ENCODE measurements around the gene TAF5L. TPM values are rescaled to one million over a fixed set of nuclear protein-coding genes. Genes with fewer than 3 reads are reported as not detected.

TAF5L gene
- total and polyA plus RNA-seq, 2 of the 4 experiments (the other 2 are of a cell fraction): 17.9 to 18.6 TPM

GRCh38 chr1:229650045-229650444, 24.1 kb upstream of the TAF5L start:
- BruUV-seq (replicated peaks): no TSS peak
- no peak overlapping the region for H3K4me2 ChIP-seq (ENCODE audit: low read depth, low read length)
- H3K27ac ChIP-seq (ENCODE audit: insufficient read depth, low read length): no peak overlapping the region
- ATAC-seq (ENCODE audit: low read depth): no peak
- no peak overlapping the region for H4K8ac ChIP-seq (ENCODE audit: low read depth in 2 of 2, low read length in 2 of 2)
- no peak overlapping the region for H4K5ac ChIP-seq (ENCODE audit: low read depth, low read length)
- no peak overlapping the region for H3K23ac ChIP-seq (ENCODE audit: low read depth, low read length)
- in situ Hi-C loops (cut with MboI; ENCODE audit: low sequenced_read_pairs): no loop called here
- no peak overlapping the region for H3K56ac ChIP-seq (ENCODE audit: extremely low read depth, insufficient read depth, low read length)
- dilution Hi-C loops (cut with HindIII; ENCODE audit: low sequenced_read_pairs, unreplicated experiment): no loop called here
- no peak overlapping the region for H2AK9ac ChIP-seq (replicated peaks; ENCODE audit: low read depth, low read length, poor library complexity)
- POLR2A ChIA-PET (ENCODE audit: unreplicated experiment): no interaction called here
- H3K14ac ChIP-seq (replicated peaks; ENCODE audit: low read depth, low read length): no peak overlapping the region
- no CpG with 5 or more reads among the region's 4 CpGs for WGBS, 2 experiments (ENCODE audit: extremely low coverage in 2 of 2, insufficient read length in 1 of 2)
- H3K36me3 ChIP-seq (ENCODE audit: control insufficient read depth, insufficient read depth, low read length): peaks cover 44% of the 10 kb centered on the region
- H3K9ac ChIP-seq (ENCODE audit: low read depth, low read length): no peak overlapping the region
- no peaks in the 10 kb centered on the region for H4K20me1 ChIP-seq (ENCODE audit: insufficient read depth, low read length)
- no peak overlapping the region for H2BK15ac ChIP-seq (ENCODE audit: low read depth, low read length)
- peaks cover 4% of the 10 kb centered on the region in 2 experiments; a peak in 1 of 4 replicates for H3K79me1 ChIP-seq (ENCODE audit: low read depth in 1 of 2, low read length in 2 of 2)
- H4K91ac ChIP-seq (ENCODE audit: insufficient read depth, low read depth, low read length): no peak overlapping the region
- H2AK5ac ChIP-seq (ENCODE audit: low read depth, low read length): no peak overlapping the region
- no peaks in the 10 kb centered on the region for H3K4me1 ChIP-seq (ENCODE audit: control insufficient read depth, insufficient read depth, low read length)
- CTCF ChIA-PET: interaction anchor here (0.6 to 1.0 kb wide), 2 partner anchors 12 to 452 kb away, joined by 3 to 6 read pairs; no protein-coding TSS in a partner anchor
- H3K4ac ChIP-seq (ENCODE audit: low read depth, low read length): no peak overlapping the region
- no peak overlapping the region for H3K18ac ChIP-seq (ENCODE audit: low read depth, low read length)
- no peak overlapping the region for H2BK5ac ChIP-seq (ENCODE audit: low read depth, low read length, poor library complexity, severe bottlenecking)
- intact Hi-C loops (cut with micrococcal nuclease): no loop called here
- no peak overlapping the region for H2AFZ ChIP-seq (replicated peaks; ENCODE audit: low read length, poor library complexity)
- H3K4me3 ChIP-seq (ENCODE audit: insufficient read depth, low read depth, low read length): no peak overlapping the region
- DNase-seq: no peak
- no peaks in the 10 kb centered on the region for H3K27me3 ChIP-seq (ENCODE audit: control insufficient read depth, insufficient read depth, low read length)
- no peaks in the 10 kb centered on the region for H3K9me3 ChIP-seq (ENCODE audit: control insufficient read depth, insufficient read depth, low read length)
- H2BK120ac ChIP-seq (ENCODE audit: low read depth, low read length): no peak overlapping the region
- H2BK20ac ChIP-seq (ENCODE audit: low read depth, low read length): no peak overlapping the region
- peaks cover 4% of the 10 kb centered on the region; the same call in 1 of the 2 replicates for H3K9me1 ChIP-seq (ENCODE audit: insufficient read depth, low read length)
- TF ChIP-seq NFE2L2 (IDR thresholded peaks at IDR 0.05; ENCODE audit: low read depth, low read length) (no peak), MAFK (IDR thresholded peaks at IDR 0.05; ENCODE audit: low read depth, low read length) (no peak), RFX5 (IDR thresholded peaks at IDR 0.05; ENCODE audit: low read depth, low read length) (no peak)
